Astrocyte (in vitro differentiated cells and primary cell): ENCODE results near the gene RASGRP2. TPM values are rescaled to one million over a fixed set of nuclear protein-coding genes. Genes with fewer than 3 reads are reported as not detected.

Experiments used
- DNase-seq: peaks from one replicate; pipeline ENCODE4 v3.0.0-alpha.2; 2010; ENCODE audit warnings: low read depth
- FAIRE-seq: peaks from 2 replicates; lab custom pipeline; 2011; peaks lifted over from hg19 to GRCh38; lab: Jason Lieb, UNC
- H2AFZ ChIP-seq: 2 replicates; pipeline ENCODE4 v1.6.0; 2012; ENCODE audit warnings: low read depth, low read length, inconsistent platforms
- H3K27ac ChIP-seq: 2 replicates; pipeline ENCODE4 v1.5.1; 2011; ENCODE audit warnings: low read depth, low read length, inconsistent platforms
- H3K27me3 ChIP-seq: 2 replicates; pipeline ENCODE4 v1.6.0; 2011; ENCODE audit warnings: low read length, inconsistent platforms; ENCODE audit not compliant: insufficient read depth
- H3K36me3 ChIP-seq: 2 replicates; pipeline ENCODE4 v1.5.1; 2011; ENCODE audit warnings: low read length, inconsistent platforms; ENCODE audit not compliant: insufficient read depth
- H3K4me1 ChIP-seq: 2 replicates; pipeline ENCODE4 v1.5.1; 2011; ENCODE audit warnings: low read length, inconsistent platforms; ENCODE audit not compliant: insufficient read depth
- H3K4me2 ChIP-seq: 2 replicates; pipeline ENCODE4 v1.6.0; 2012; ENCODE audit warnings: low read length, inconsistent platforms
- H3K4me3 ChIP-seq: 2 replicates; pipeline ENCODE4 v1.5.1; 2011; ENCODE audit warnings: low read depth, mild to moderate bottlenecking, low read length, inconsistent platforms; ENCODE audit not compliant: insufficient read depth
- H3K79me2 ChIP-seq: 2 replicates; pipeline ENCODE4 v1.6.0; 2012; ENCODE audit warnings: mild to moderate bottlenecking, low read length, inconsistent platforms; ENCODE audit not compliant: insufficient read depth
- H3K9ac ChIP-seq: 2 replicates; pipeline ENCODE4 v1.6.0; 2012; ENCODE audit warnings: mild to moderate bottlenecking, low read length, inconsistent platforms
- H3K9me3 ChIP-seq: 2 replicates; pipeline ENCODE4 v1.5.1; 2012; ENCODE audit warnings: low read depth, mild to moderate bottlenecking, low read length, inconsistent platforms; ENCODE audit not compliant: insufficient read depth
- H4K20me1 ChIP-seq: 2 replicates; pipeline ENCODE4 v1.6.0; 2012; ENCODE audit warnings: low read length, inconsistent platforms; ENCODE audit not compliant: insufficient read depth
- H3K27ac Mint-ChIP-seq: one replicate; pipeline ENCODE4 v1.8.0; 2021; ENCODE audit warnings: mild to moderate bottlenecking, mixed read lengths; ENCODE audit not compliant: unreplicated experiment
- H3K27me3 Mint-ChIP-seq: one replicate; pipeline ENCODE4 v1.8.0; 2021; ENCODE audit warnings: low read depth, mixed read lengths; ENCODE audit not compliant: unreplicated experiment
- H3K36me3 Mint-ChIP-seq: one replicate; pipeline ENCODE4 v1.8.0; 2021; ENCODE audit warnings: low read depth, mixed read lengths; ENCODE audit not compliant: unreplicated experiment
- H3K4me1 Mint-ChIP-seq: one replicate; pipeline ENCODE4 v1.8.0; 2021; ENCODE audit warnings: low read depth, mixed read lengths; ENCODE audit not compliant: unreplicated experiment
- H3K4me3 Mint-ChIP-seq: one replicate; pipeline ENCODE4 v1.8.0; 2021; ENCODE audit warnings: mild to moderate bottlenecking, moderate library complexity, mixed read lengths; ENCODE audit not compliant: unreplicated experiment
- H3K9me3 Mint-ChIP-seq: one replicate; pipeline ENCODE4 v1.8.0; 2021; ENCODE audit warnings: mild to moderate bottlenecking, mixed read lengths; ENCODE audit not compliant: unreplicated experiment
- EZH2 ChIP-seq: IDR thresholded peaks from 2 replicates; pipeline ENCODE4 v1.6.1; 2012; ENCODE audit warnings: mild to moderate bottlenecking, low read length, inconsistent platforms; ENCODE audit not compliant: insufficient read depth
- total RNA-seq: library from RNA; stranded (reverse); gene quantifications from 2 replicates; pipeline ENCODE4 v1.2.1, GENCODE V29; 2021
- TF ChIP-seq, protein P1 (sequence below): IDR thresholded peaks from 2 replicates; pipeline ENCODE4 v1.5.1; 2011; ENCODE audit warnings: low read depth, mild to moderate bottlenecking, inconsistent platforms, low read length, moderate library complexity; ENCODE audit not compliant: insufficient read depth

Gene RASGRP2
- total RNA-seq, 1 donor from 2014 or later: 3.9 TPM

DNA sequence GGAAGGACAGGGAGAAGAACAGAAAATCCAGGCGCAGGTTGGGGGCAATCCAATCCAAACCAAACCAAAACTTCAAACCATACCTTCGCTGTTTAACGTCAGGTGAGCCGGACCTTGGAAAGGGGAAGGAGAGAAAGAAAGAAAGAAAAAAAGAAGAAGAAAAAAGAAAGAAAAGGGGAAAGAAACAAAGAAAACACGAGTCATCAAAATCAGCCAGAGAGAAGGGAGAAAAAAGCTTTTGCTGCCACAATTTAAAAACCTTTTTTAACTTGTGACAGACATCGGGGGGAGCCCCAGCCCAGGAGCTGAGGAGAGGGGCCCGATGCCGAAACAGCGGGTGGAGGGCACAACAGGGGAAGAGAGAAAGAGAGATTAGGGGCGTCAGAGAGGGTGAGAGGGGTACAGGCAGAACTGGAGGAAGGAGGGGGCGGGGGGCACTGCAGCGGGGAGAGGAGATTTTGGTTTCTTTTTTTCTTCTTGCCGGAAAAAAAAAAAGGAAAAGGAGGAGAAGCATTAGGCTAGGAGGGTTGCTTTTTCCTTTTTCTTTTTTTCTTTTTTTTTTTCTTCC is 51.1 kb downstream of the RASGRP2 start:
- Mint-ChIP-seq H3K9me3 (peaks cover 1% of the 10 kb centered on the region), H3K27me3 (peaks cover 79% of the 10 kb centered on the region), H3K36me3 (peaks cover 3% of the 10 kb centered on the region), H3K4me1 (no peaks in the 10 kb centered on the region), H3K4me3 (no peak overlapping the region), H3K27ac (no peak overlapping the region)
- peak; percentile 2 for TF ChIP-seq EZH2
- TF ChIP-seq, protein P1, sequence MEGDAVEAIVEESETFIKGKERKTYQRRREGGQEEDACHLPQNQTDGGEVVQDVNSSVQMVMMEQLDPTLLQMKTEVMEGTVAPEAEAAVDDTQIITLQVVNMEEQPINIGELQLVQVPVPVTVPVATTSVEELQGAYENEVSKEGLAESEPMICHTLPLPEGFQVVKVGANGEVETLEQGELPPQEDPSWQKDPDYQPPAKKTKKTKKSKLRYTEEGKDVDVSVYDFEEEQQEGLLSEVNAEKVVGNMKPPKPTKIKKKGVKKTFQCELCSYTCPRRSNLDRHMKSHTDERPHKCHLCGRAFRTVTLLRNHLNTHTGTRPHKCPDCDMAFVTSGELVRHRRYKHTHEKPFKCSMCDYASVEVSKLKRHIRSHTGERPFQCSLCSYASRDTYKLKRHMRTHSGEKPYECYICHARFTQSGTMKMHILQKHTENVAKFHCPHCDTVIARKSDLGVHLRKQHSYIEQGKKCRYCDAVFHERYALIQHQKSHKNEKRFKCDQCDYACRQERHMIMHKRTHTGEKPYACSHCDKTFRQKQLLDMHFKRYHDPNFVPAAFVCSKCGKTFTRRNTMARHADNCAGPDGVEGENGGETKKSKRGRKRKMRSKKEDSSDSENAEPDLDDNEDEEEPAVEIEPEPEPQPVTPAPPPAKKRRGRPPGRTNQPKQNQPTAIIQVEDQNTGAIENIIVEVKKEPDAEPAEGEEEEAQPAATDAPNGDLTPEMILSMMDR: no peak
- FAIRE-seq (no peak), DNase-seq (no peak)
- Histone ChIP-seq H3K27me3 (peaks cover 35% of the 10 kb centered on the region), H3K4me1 (peaks cover 3% of the 10 kb centered on the region), H3K79me2 (no peaks in the 10 kb centered on the region), H2AFZ (no peak overlapping the region), H3K4me2 (no peak overlapping the region), H3K36me3 (no peaks in the 10 kb centered on the region), H4K20me1 (no peaks in the 10 kb centered on the region), H3K4me3 (no peak overlapping the region), H3K9ac (no peak overlapping the region), H3K27ac (no peak overlapping the region), H3K9me3 (no peaks in the 10 kb centered on the region)

DNA sequence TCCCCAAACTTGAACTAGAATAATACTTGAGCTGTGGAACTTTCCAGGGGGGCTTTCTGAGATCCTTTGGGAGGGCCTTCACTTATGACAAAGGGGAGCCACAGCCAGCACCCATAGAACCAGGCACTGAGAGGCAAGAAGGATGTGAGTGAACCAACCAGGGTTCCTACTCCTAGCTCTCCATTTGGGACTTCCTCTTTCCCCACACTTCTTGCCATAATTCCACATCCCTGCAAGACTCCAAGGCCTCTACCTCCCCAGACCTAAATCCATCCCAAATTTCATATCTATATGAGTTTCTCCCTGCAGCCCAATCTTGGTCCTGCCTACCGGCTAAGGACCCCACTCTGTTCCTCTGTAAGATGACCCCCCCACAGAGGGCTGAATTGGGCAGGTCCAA is 52.4 kb downstream of the RASGRP2 start:
- Mint-ChIP-seq H3K27me3 (peaks cover 75% of the 10 kb centered on the region), H3K27ac (no peak overlapping the region), H3K36me3 (peaks cover 3% of the 10 kb centered on the region), H3K4me3 (no peak overlapping the region), H3K4me1 (no peaks in the 10 kb centered on the region), H3K9me3 (no peaks in the 10 kb centered on the region)
- H3K4me1 ChIP-seq: peaks cover 3% of the 10 kb centered on the region
- H3K36me3 ChIP-seq: no peaks in the 10 kb centered on the region
- H3K4me3 ChIP-seq: no peak overlapping the region
- H3K4me2 ChIP-seq: no peak overlapping the region
- no peaks in the 10 kb centered on the region for H3K79me2 ChIP-seq
- no peak overlapping the region for H3K9ac ChIP-seq
- FAIRE-seq (no peak), DNase-seq (no peak)
- no peaks in the 10 kb centered on the region for H4K20me1 ChIP-seq
- H3K27me3 ChIP-seq: peaks cover 30% of the 10 kb centered on the region
- H3K27ac ChIP-seq: no peak overlapping the region
- H3K9me3 ChIP-seq: no peaks in the 10 kb centered on the region
- H2AFZ ChIP-seq: no peak overlapping the region
- TF ChIP-seq EZH2: no peak

DNA sequence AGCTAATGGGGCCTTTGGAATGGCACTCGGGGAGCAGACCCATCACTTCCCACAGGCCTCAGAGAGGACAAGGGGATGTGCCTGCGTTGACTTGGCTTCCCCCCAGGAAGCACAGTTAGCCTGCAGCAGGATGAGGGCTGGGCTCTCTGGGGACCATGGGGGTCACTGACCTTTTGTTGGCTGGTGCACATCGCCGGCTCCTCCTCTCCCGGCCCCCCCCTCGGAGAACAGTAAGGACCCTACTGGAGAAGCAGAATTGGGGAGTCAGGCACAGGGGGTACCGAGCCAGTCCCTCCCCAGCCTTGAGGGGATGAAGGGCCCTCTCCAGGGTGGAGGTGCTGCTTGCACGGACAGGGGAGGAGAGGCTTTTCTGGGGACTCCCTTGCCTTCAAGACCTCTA is 53.7 kb downstream of the RASGRP2 start:
- no peak overlapping the region for H3K4me3 Mint-ChIP-seq
- Histone ChIP-seq H2AFZ (no peak overlapping the region), H3K9ac (no peak overlapping the region), H3K9me3 (no peaks in the 10 kb centered on the region), H3K4me2 (no peak overlapping the region), H3K4me1 (peaks cover 3% of the 10 kb centered on the region), H3K27ac (no peak overlapping the region), H3K4me3 (no peak overlapping the region), H3K27me3 (peaks cover 21% of the 10 kb centered on the region), H3K36me3 (no peaks in the 10 kb centered on the region), H3K79me2 (no peaks in the 10 kb centered on the region), H4K20me1 (no peaks in the 10 kb centered on the region)
- no peak for TF ChIP-seq EZH2
- TF ChIP-seq, protein P1: no peak
- peaks cover 3% of the 10 kb centered on the region for H3K36me3 Mint-ChIP-seq
- H3K27me3 Mint-ChIP-seq: peaks cover 68% of the 10 kb centered on the region
- FAIRE-seq (no peak), DNase-seq (no peak)
- H3K4me1 Mint-ChIP-seq: no peaks in the 10 kb centered on the region
- no peaks in the 10 kb centered on the region for H3K9me3 Mint-ChIP-seq
- H3K27ac Mint-ChIP-seq: no peak overlapping the region
